Measurements from ENCODE around the gene POU2F1.

DNA sequence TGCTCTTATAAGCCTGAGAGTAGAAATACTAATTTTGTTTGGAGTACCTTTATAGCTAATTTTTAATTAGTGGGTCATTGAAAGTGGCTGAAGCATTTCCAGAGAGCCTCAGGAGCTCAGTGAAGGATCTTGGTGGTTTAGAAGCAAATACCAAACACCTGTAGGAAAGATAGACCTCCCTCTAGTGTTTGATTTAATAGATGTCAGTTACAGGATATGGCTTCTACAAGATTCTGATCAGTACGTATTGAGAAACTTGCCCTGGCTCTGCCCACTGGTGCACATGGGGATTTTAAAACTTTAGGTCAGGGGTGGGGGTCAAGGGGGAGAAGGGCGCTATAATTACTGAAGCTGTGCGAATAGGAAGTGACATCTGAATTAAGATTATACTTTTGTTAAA lies 122.2 kb downstream of the POU2F1 start:
- no peak for TF ChIP-seq POLR2A (IDR thresholded peaks at IDR 0.05)
- TF ChIP-seq, protein P1, sequence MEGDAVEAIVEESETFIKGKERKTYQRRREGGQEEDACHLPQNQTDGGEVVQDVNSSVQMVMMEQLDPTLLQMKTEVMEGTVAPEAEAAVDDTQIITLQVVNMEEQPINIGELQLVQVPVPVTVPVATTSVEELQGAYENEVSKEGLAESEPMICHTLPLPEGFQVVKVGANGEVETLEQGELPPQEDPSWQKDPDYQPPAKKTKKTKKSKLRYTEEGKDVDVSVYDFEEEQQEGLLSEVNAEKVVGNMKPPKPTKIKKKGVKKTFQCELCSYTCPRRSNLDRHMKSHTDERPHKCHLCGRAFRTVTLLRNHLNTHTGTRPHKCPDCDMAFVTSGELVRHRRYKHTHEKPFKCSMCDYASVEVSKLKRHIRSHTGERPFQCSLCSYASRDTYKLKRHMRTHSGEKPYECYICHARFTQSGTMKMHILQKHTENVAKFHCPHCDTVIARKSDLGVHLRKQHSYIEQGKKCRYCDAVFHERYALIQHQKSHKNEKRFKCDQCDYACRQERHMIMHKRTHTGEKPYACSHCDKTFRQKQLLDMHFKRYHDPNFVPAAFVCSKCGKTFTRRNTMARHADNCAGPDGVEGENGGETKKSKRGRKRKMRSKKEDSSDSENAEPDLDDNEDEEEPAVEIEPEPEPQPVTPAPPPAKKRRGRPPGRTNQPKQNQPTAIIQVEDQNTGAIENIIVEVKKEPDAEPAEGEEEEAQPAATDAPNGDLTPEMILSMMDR (IDR thresholded peaks at IDR 0.05): peak in 5 of 7 experiments; percentile 11 to 52 (median 22)

Measured in body of pancreas (tissue), 4 donors.